Activated CD4-positive, alpha-beta T cell treated with anti-CD3 and anti-CD28 coated beads, Interleukin-2, amount 10 ng/mL, durations not matched to agents 24 days and 14 days (primary cell): ENCODE results near the gene PHEX. TPM values are rescaled to one million over a fixed set of nuclear protein-coding genes. Genes with fewer than 3 reads are reported as not detected.

Experiments
- DNase-seq: peaks from one replicate; pipeline ENCODE4 v3.0.0; 2022
- H3K27ac Mint-ChIP-seq: one replicate; pipeline ENCODE4 v1.8.0; 2022; ENCODE audit warnings: mild to moderate bottlenecking, mixed read lengths
- H3K27me3 Mint-ChIP-seq: one replicate; pipeline ENCODE4 v1.8.0; 2022; ENCODE audit warnings: mixed read lengths
- H3K36me3 Mint-ChIP-seq: one replicate; pipeline ENCODE4 v1.8.0; 2022; ENCODE audit warnings: low read depth, mild to moderate bottlenecking, mixed read lengths
- H3K4me1 Mint-ChIP-seq: one replicate; pipeline ENCODE4 v1.8.0; 2021; ENCODE audit warnings: mixed read lengths
- H3K4me3 Mint-ChIP-seq: one replicate; pipeline ENCODE4 v1.8.0; 2022; ENCODE audit warnings: mild to moderate bottlenecking, moderate library complexity, mixed read lengths
- H3K9me3 Mint-ChIP-seq: one replicate; pipeline ENCODE4 v1.8.0; 2021; ENCODE audit warnings: mixed read lengths
- intact Hi-C: fragments of 100-400 bp; cut with micrococcal nuclease; formaldehyde crosslinking; loops from one replicate; pipeline ENCODE4 v1.15.1; 2023
- total RNA-seq: library from RNA; stranded (reverse); gene quantifications from 2 replicates; pipeline ENCODE4 v1.2.3, GENCODE V29; 2022

PHEX gene
- total RNA-seq, 1 donor from 2014 or later, result 13.4 TPM

DNA sequence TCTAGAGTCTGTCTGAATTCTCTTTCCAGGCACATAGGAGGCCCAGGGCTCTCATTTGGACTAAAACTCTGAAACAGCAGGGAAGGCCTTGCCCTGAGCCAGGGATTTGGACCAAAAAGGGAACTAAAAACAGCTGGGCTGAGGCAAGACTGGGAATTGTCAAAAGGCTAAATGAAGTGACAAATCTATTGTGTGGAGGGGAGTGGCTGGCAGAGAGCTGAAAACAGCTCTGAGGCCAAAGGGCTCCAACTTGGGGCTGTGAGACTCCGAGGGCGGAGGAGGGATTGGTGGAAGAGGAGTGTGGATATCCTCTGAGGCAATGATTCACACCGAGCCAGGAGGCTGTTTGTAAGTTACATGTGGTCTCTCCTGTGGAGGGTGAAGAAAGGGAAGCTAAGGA, 63.2 kb downstream of the PHEX start:
- Mint-ChIP-seq H3K9me3 (peaks cover 3% of the 10 kb centered on the region), H3K36me3 (peaks cover 33% of the 10 kb centered on the region), H3K4me3 (no peak overlapping the region), H3K27me3 (no peaks in the 10 kb centered on the region), H3K4me1 (peaks cover 5% of the 10 kb centered on the region), H3K27ac (no peak overlapping the region)
- no peak for DNase-seq
- intact Hi-C loops, result no loop called here

DNA sequence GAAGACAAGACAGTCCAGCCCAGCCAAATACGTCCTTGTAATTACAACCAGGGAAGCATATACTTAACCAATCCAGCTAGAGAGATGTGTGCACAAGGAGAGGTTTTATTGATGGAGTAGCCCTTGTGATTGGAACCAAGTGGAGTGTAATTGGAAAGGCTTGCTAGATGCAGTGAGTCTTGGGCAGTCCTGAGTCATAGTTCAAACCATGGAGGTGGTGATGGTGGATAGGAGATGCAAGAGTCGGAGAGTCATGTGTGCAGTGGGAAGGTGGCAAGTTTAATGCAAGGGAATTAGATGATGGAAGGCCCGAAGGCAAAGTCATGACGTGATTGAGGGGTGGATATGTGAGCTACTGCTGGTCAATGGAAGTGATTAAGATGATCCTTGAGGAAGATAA, 63.7 kb downstream of the PHEX start:
- no peaks in the 10 kb centered on the region for H3K27me3 Mint-ChIP-seq
- intact Hi-C loops, result no loop called here
- H3K27ac Mint-ChIP-seq, result no peak overlapping the region
- peaks cover 30% of the 10 kb centered on the region for H3K36me3 Mint-ChIP-seq
- no peak for DNase-seq
- H3K4me3 Mint-ChIP-seq, result no peak overlapping the region
- peaks cover 5% of the 10 kb centered on the region for H3K4me1 Mint-ChIP-seq
- peaks cover 3% of the 10 kb centered on the region for H3K9me3 Mint-ChIP-seq

DNA sequence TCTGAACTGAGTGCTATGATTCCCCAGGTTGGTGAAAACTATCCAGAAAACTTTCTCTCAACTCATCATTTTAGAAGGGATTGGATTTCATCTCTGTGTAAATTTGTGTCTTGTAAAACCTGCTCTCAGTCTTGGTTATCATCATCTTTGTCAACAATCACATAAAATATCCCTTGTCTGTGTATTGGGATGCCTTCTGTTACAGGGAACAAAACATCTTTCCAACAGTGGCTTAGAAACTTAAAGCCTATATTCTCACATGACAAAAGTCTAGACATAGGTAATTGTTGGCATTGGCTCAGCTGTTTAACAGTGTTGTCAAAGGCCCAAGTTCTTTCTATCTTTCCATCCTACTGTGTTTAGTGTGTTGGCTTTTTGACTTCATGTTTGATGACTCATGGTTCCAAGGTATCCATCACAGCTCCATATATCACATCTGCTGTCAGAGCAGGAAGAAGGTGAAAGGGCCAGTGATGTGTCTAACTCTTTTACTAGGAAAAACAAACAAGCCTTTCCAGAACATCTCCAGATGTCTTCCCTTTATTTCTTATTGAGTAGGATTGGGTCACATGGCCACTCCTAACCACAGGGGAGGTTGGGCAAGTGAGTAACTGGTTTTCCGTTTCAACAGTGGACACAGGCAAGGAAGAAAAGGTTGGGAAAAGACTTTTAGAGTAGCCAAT, 65.0 kb downstream of the PHEX start:
- intact Hi-C loops, result no loop called here

DNA sequence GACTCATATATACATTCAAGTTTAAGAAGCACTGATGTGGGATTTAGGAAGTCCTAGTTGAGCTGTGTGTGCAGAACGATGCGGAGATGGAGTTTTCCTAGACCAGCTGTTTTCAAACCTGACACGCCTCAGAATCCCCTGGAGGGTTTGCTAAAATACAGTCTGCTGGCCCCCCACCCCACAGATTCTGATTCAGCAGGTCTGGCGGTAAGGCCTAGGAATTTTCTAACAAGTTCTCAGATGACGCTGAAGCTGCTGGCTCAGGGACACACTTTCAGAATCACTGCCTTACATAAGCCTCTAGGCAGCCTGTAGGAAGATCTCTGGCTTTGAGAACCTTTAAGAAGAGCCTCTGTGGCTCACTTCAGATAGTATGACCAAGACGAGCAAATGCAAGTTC, 73.1 kb downstream of the PHEX start:
- Mint-ChIP-seq H3K4me3 (no peak overlapping the region), H3K27ac (no peak overlapping the region), H3K27me3 (no peaks in the 10 kb centered on the region), H3K4me1 (no peaks in the 10 kb centered on the region), H3K36me3 (no peaks in the 10 kb centered on the region), H3K9me3 (no peaks in the 10 kb centered on the region)
- intact Hi-C loops, result no loop called here
- no peak for DNase-seq

More for the DNA sequence above, 65.0 kb downstream of the PHEX start:
- no peak overlapping the region for H3K4me3 Mint-ChIP-seq
- peaks cover 3% of the 10 kb centered on the region for H3K9me3 Mint-ChIP-seq
- peaks cover 21% of the 10 kb centered on the region for H3K36me3 Mint-ChIP-seq
- no peaks in the 10 kb centered on the region for H3K27me3 Mint-ChIP-seq
- peaks cover 2% of the 10 kb centered on the region for H3K4me1 Mint-ChIP-seq
- no peak for DNase-seq
- peak overlapping the region; percentile 60 for H3K27ac Mint-ChIP-seq

DNA sequence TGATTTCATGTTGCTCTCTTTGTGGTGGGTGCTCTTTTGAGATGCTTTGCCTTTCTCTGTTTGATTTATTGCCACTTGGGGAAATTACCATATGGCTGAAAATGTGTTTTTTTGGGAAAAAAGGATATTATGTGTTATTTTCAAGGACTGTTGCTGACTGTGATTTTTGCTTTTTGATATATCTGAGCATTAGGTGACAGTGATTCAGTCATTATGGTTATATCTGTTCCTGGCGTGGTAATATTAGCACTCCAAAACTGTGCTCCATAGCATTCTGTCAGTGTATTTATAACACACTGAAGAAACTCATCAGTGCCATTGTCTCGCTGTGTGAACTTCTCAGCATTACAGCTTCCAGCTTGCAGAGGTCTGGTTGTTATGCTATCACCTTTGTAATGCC, 73.8 kb downstream of the PHEX start:
- no peak overlapping the region for H3K27ac Mint-ChIP-seq
- no peaks in the 10 kb centered on the region for H3K9me3 Mint-ChIP-seq
- no peak overlapping the region for H3K4me3 Mint-ChIP-seq
- DNase-seq, result no peak
- peaks cover 3% of the 10 kb centered on the region for H3K4me1 Mint-ChIP-seq
- no peaks in the 10 kb centered on the region for H3K36me3 Mint-ChIP-seq
- intact Hi-C loops, result no loop called here
- H3K27me3 Mint-ChIP-seq, result no peaks in the 10 kb centered on the region

DNA sequence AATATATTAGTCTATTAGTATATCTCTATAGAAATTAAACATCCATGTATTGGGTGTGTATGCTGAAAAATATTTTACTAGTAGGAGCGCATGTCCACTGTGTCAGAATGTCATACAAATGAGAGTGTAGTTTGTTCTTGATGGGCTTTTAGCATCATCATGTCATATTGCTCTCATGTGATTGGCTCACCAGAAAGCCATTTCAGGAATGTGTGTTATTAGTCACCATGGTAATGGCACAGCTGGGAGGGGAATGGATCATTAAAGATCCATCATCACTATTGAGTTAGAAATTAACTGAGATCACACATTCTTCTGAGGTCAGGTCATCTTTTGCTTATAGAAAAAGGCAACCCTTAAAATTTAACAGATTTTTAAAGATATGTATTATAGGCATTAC, 77.3 kb downstream of the PHEX start:
- Mint-ChIP-seq H3K27me3 (no peaks in the 10 kb centered on the region), H3K9me3 (no peaks in the 10 kb centered on the region), H3K27ac (no peak overlapping the region), H3K36me3 (peaks cover 2% of the 10 kb centered on the region), H3K4me3 (no peak overlapping the region), H3K4me1 (peaks cover 4% of the 10 kb centered on the region)
- intact Hi-C loops, result no loop called here
- DNase-seq, result no peak

DNA sequence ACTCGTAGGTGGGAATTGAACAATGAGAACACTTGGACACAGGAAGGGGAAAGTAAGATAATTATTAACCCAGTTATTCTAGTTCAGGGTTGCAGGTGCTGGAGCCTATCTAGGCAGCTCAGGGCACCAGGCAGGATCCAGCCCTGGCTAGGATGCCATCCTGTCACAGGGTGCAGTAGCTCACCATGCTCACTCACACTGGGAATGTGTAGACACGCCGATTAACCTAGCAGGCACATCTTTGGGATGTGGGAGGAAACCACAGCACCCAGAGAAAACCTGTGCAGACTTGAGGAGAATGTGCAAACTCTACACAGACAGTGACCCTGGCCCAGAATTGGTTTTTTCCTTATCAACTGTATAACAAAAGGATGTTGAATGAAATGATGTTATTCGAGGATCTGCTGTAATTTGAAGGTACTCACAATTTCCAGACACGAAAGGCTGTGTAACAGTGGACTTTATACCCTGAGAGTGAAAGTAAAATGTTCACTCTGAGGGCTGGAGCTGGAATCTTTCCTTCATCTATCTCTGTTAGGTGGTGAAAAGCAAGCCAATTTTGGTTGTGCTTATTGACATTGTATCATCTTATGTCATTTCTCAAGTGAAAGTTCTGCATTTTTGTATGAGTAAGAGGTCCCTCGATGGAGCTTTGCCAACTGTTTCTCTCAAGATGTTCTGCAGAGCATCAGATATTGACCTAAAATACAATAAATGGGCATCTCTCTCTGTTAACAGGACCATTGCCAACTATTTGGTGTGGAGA, 78.8 kb downstream of the PHEX start:
- peaks cover 4% of the 10 kb centered on the region for H3K4me1 Mint-ChIP-seq
- no peak overlapping the region for H3K27ac Mint-ChIP-seq
- H3K9me3 Mint-ChIP-seq, result no peaks in the 10 kb centered on the region
- DNase-seq, result no peak
- peaks cover 3% of the 10 kb centered on the region for H3K36me3 Mint-ChIP-seq
- H3K27me3 Mint-ChIP-seq, result no peaks in the 10 kb centered on the region
- intact Hi-C loops, result loop anchor here (10.0 kb wide), 1 partner anchor 46 kb away; no protein-coding TSS in a partner anchor
- H3K4me3 Mint-ChIP-seq, result no peak overlapping the region

DNA sequence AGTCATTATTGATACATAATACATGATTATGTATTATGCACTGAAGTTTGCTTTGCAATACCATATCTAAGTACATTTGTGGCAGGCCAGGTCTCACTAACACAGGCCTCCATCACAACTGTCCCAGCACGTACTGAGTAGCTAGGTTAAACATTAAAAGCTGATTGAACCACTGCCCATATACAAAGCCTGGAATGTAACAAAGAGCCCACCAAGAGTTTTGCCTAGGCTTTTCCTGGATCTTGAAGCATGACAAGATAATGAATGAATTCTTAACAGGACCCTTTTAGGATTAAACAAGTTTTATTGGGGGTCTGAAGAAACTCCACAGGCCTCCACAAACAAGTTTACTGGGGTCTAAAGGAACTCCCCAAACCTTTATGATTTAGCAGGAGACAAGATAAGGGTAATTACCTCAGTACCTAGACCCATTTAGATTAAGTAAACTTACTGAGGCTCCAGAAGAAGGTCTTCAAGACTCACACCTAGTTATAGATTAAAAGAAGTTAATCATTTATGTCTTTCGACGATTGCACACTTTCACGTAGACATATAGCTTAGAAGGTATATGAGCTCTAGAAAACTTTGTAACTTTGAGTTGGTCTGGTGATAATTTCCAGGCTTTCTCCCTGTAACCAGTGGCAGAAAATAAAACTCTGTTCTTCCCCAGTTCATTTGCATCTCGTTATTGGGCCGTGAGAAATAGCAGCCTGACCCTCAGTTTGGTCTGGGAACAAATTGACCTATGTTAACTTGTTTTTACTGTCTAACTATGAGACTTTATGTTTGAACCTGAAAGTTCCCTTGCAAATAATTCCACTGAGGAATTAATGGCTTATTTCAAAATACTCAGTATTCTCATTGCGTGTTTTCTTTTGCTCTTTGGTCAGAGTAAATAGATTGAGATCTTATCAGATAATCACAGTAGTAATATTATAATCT, 84.8 kb downstream of the PHEX start:
- H3K4me3 Mint-ChIP-seq, result no peak overlapping the region
- peaks cover 7% of the 10 kb centered on the region for H3K36me3 Mint-ChIP-seq
- no peak overlapping the region for H3K27ac Mint-ChIP-seq

DNA sequence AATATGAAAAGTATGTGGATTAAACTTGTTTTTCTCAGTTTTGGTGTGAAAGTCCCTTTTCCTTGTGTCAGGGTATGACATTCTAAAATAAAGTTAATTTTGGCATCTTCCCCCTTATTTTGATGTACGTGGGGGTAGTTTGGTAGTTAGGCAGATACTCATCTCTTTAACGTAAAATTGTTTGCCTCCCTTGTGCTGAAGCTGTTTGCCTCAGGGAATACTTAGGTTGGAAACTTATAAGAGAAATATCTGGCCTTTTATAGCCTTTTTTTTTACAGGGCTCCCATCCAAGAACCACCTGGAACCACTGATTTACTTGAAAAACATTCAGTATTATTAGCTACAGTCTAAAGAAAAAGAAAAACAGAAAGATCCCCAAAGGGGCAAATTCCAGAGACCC, 85.5 kb downstream of the PHEX start:
- Mint-ChIP-seq H3K4me3 (no peak overlapping the region), H3K4me1 (peaks cover 4% of the 10 kb centered on the region), H3K9me3 (peaks cover 4% of the 10 kb centered on the region), H3K36me3 (peaks cover 5% of the 10 kb centered on the region), H3K27me3 (no peaks in the 10 kb centered on the region), H3K27ac (no peak overlapping the region)
- DNase-seq, result no peak
- intact Hi-C loops, result loop anchor here (10.0 kb wide), 1 partner anchor 53 kb away; no protein-coding TSS in a partner anchor

More for the DNA sequence above, 84.8 kb downstream of the PHEX start:
- no peak for DNase-seq
- Mint-ChIP-seq H3K27me3 (no peaks in the 10 kb centered on the region), H3K9me3 (peaks cover 4% of the 10 kb centered on the region), H3K4me1 (peaks cover 4% of the 10 kb centered on the region)
- intact Hi-C loops, result loop anchor here (10.0 kb wide), 1 partner anchor 52 kb away; no protein-coding TSS in a partner anchor

DNA sequence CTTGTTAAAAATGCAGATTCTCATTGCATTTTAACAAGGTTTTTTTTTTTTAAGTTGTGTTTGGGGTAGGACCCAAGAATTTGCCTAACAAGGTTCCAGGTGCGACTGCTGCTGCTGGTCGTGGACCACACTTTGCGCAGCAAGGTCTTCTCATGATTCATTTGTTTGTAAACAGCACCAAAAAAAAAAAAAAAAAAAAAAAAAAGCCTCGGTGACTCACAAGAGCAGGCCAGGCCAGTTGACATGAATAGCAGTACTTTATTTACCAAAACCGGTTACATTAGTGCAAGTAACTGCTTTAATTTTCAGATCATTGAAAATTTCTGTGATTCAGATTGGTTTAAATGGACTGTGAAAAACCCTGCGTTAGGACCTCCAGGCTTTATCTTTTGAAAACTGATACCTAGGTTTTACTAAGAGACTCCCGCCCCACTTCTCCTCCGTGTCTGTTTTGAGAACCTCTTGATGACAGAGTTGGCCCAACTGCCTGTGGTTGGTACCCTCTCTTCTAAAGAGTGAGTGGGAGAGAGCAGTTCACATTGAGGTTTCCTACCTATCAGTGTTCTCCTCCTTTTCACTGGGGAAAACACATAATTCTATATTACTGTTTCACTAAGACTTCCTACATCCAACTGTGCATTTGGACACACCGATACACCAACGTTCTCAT, 86.2 kb downstream of the PHEX start:
- no peak for DNase-seq
- intact Hi-C loops, result loop anchor here (10.0 kb wide), 1 partner anchor 53 kb away; no protein-coding TSS in a partner anchor

DNA sequence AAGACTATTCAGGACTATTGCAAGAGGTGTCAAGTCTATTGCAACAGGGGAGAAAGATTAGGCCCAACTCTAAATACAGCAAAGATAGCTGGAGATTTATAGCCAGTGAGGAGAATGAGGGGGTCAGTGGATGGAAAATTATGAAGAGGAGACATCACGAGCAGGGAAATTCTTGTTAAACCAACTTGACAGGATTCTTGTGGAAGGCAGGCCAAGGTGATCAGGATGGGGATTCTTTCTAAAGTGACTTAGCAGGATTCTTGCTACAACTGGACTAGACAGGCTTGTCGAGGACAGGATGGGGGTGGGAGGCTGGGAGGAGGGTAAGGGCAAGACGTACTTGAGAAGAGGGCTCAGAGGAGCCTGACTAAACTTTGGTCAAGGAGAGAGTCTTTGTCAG, 89.0 kb downstream of the PHEX start:
- peaks cover 4% of the 10 kb centered on the region for H3K36me3 Mint-ChIP-seq
- H3K4me1 Mint-ChIP-seq, result peaks cover 4% of the 10 kb centered on the region
- no peak for DNase-seq
- H3K9me3 Mint-ChIP-seq, result peaks cover 4% of the 10 kb centered on the region
- no peaks in the 10 kb centered on the region for H3K27me3 Mint-ChIP-seq
- no peak overlapping the region for H3K27ac Mint-ChIP-seq
- intact Hi-C loops, result no loop called here
- no peak overlapping the region for H3K4me3 Mint-ChIP-seq

More for the DNA sequence above, 86.2 kb downstream of the PHEX start:
- Mint-ChIP-seq H3K36me3 (peaks cover 5% of the 10 kb centered on the region), H3K4me3 (peak overlapping the region; percentile 37), H3K27me3 (no peaks in the 10 kb centered on the region), H3K9me3 (peaks cover 4% of the 10 kb centered on the region), H3K4me1 (peaks cover 4% of the 10 kb centered on the region), H3K27ac (peak overlapping the region; percentile 82)

DNA sequence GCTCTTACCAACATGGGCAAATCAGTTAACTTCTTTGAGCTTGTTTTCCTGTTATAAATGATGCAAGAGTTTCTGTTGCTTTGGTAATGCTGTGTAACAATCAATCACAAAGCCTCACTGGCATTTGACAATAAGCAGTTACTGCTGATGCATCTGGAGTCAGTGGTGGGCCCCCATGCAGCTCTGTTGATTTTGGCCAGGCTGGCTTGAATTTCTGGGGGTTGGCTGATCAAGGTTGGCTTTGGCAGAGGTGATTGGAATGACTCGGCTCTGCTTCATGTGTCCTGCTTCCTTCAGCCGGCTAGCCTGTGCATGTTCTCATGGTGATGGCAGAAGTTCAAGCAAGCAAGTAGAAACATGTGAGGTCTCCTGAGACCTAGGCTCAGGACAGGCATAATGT, 90.4 kb downstream of the PHEX start:
- Mint-ChIP-seq H3K4me3 (no peak overlapping the region), H3K4me1 (peaks cover 4% of the 10 kb centered on the region), H3K27ac (no peak overlapping the region), H3K36me3 (peaks cover 4% of the 10 kb centered on the region), H3K9me3 (peaks cover 4% of the 10 kb centered on the region), H3K27me3 (no peaks in the 10 kb centered on the region)
- no peak for DNase-seq
- intact Hi-C loops, result no loop called here

DNA sequence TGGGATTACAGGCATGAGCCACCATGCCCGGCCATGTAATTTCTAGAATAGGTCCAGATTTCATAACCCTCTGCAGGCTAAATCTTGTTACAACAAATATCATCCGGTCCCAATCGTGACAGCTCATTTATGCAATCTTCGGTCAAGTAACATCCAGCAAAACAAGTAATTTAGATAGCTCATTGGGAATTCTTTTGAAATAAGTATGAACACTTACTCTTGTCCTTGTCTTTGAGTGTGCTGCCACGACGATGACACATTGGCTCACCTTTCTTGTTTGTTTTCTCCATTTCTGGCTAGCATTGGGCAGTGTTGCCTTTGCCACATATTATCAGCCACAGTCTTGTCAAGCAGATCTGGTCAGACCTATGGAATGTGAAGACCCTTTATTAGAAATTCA, 92.0 kb downstream of the PHEX start:
- no peak for DNase-seq
- Mint-ChIP-seq H3K27me3 (no peaks in the 10 kb centered on the region), H3K4me1 (no peaks in the 10 kb centered on the region), H3K4me3 (no peak overlapping the region), H3K27ac (no peak overlapping the region), H3K36me3 (peaks cover 2% of the 10 kb centered on the region), H3K9me3 (no peaks in the 10 kb centered on the region)
- intact Hi-C loops, result no loop called here
